Stimulated activated naive CD8-positive, alpha-beta T cell treated with anti-CD3 and anti-CD28 coated beads, Interleukin-15, amount 100 ng/mL, for 72 hours (primary cell): ENCODE results near the gene CCDC167.
"Not testable (repeated sequence)": the region's sequence is repeated elsewhere in the genome, so short reads cannot be mapped to it uniquely, and the experiment has no call there.

Experiments
- ATAC-seq: fragments of 150-1000 bp; cut with Tn5 transposase; 2 replicates; pipeline ENCODE4 v1.10.0; 2021; ENCODE audit warnings: mild to moderate bottlenecking, moderate library complexity
- DNase-seq, 2 donors: peaks; one replicate each; pipeline ENCODE4 v3.0.0; 2021 to 2022
- H3K27ac Mint-ChIP-seq, 2 donors: one replicate each; pipeline ENCODE4 v1.8.0; 2022; ENCODE audit warnings: mild to moderate bottlenecking in 2 of 2, mixed read lengths in 2 of 2, moderate library complexity in 2 of 2
- H3K27me3 Mint-ChIP-seq: one replicate; pipeline ENCODE4 v1.8.0; 2022; ENCODE audit warnings: mixed read lengths
- H3K4me1 Mint-ChIP-seq: one replicate; pipeline ENCODE4 v1.8.0; 2022; ENCODE audit warnings: mild to moderate bottlenecking, mixed read lengths
- H3K4me3 Mint-ChIP-seq, 2 donors: one replicate each; pipeline ENCODE4 v1.8.0; 2022; ENCODE audit warnings: mild to moderate bottlenecking in 2 of 2, mixed read lengths in 2 of 2, moderate library complexity in 1 of 2
- H3K9me3 Mint-ChIP-seq, 2 donors: one replicate each; pipeline ENCODE4 v1.8.0; 2022; ENCODE audit warnings: mixed read lengths in 2 of 2

Gene CCDC167

DNA sequence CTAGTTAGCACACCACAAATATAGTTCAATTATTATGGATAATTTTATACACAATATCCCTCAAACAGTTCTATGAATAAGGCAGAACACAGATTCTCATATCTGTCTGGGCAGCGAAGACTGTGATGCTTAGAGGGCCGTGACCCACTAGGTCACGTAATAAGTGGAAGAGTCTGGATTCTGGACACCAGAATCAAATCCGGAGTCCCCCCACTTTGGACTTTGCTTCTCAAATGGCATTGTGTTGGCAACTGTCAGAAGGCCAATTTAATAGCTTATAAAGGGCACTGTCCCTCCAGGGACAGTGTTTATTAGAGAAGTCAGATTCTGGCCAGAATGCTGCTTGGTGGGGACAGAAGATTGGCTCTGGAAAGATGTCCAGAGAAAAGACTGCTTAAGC, 6.8 kb upstream of the CCDC167 start:
- no peak overlapping the region for H3K27ac Mint-ChIP-seq
- peaks cover 0 to 9% of the 10 kb centered on the region in 2 donors for H3K9me3 Mint-ChIP-seq
- DNase-seq = no peak
- no peak for ATAC-seq
- H3K27me3 Mint-ChIP-seq = no peaks in the 10 kb centered on the region
- H3K4me1 Mint-ChIP-seq = peaks cover 59% of the 10 kb centered on the region
- no peak overlapping the region for H3K4me3 Mint-ChIP-seq

DNA sequence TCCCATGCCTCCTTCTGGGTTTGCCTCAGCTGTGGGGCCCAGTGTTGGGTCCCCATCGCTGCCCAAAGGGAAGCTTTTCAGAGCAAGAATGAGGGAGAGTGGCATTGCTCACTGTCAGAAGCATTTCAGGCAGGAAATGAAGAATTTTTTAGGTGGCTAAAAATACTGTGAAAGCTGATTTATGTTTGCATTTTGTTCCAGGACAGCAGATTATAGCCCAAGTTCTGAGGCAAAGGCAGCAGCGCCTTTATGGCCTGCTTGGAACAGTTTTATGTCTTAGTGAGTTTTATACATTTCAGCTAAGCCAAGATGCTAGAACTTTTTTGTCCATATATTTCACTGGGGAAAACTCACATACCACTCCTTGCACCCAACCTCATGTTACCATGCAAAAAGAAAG, 4.3 kb upstream of the CCDC167 start:
- no peak for ATAC-seq
- H3K27me3 Mint-ChIP-seq = no peaks in the 10 kb centered on the region
- H3K9me3 Mint-ChIP-seq = peaks cover 0 to 5% of the 10 kb centered on the region in 2 donors
- peaks cover 75% of the 10 kb centered on the region for H3K4me1 Mint-ChIP-seq
- no peak for DNase-seq
- H3K4me3 Mint-ChIP-seq = peak overlapping the region in 1 of 2 donors; percentile 67
- peak overlapping the region in 1 of 2 donors; percentile 99 for H3K27ac Mint-ChIP-seq

DNA sequence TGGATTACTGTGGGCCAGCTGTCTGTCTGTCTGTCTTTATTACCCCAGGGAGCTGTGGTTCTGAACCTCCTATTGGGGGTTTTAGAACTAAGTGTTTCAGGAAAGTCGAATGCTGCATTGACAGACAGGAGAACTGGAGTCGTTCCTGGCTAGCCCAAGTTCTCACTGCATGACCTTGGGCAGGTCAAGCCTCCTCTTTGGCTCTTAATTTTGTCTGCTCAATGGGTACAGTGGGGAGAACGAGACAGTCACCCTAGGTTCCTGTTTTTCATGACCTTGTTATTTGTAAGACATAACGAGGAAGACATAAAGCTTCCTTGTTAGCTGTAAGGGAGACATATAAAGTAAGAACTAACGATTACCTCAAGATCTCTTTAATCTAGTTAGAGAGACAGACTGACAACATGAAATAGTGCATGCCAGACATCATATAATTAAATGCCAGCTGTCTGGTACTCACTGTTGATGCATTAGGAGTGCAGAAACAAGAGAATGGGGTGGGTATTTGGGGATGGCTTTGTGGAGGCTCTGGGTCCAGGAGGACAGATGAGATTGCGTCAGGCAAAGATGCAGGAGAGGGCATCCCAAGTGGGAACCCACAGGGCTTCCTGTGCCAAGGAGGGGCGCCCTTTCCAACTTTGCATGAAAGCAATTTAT, 3.7 kb upstream of the CCDC167 start:
- Mint-ChIP-seq H3K9me3 (peaks cover 0 to 3% of the 10 kb centered on the region in 2 donors), H3K4me1 (peaks cover 78% of the 10 kb centered on the region), H3K27ac (peak overlapping the region; percentile 91 to 99), H3K27me3 (no peaks in the 10 kb centered on the region), H3K4me3 (peak overlapping the region; percentile 67 to 80)
- ATAC-seq (no peak), DNase-seq (no peak)

DNA sequence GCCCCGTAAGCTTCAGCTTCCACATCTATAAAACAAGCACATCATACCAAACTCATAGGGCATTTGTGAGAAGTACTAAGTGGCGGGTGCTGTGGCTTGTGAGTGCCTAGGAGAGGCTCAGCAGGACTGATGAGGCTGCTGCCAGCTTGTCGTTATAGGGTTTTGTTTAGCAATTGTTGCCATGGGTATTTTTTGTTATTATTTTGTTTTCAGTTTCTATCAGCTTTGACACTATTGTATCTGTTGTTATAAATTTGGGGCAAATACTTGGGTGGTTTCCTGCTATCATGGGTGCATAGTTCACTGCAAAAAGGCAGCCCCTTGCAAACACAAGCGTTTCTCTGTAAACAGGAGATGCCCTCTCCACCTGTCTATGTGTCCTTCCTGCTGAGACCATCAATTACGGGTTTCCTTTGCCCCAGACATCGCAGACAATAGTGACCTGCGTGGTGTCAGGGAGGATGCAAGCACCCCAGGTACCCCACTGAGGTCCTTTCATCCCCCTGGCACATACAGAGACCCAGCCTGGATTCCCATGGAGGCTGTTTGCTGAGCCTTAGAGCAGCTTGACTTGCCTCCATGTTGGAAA, 3.1 kb upstream of the CCDC167 start:
- Mint-ChIP-seq H3K4me3 (peak overlapping the region; percentile 67 to 80), H3K4me1 (peaks cover 78% of the 10 kb centered on the region)
- ATAC-seq = peak; percentile 47

DNA sequence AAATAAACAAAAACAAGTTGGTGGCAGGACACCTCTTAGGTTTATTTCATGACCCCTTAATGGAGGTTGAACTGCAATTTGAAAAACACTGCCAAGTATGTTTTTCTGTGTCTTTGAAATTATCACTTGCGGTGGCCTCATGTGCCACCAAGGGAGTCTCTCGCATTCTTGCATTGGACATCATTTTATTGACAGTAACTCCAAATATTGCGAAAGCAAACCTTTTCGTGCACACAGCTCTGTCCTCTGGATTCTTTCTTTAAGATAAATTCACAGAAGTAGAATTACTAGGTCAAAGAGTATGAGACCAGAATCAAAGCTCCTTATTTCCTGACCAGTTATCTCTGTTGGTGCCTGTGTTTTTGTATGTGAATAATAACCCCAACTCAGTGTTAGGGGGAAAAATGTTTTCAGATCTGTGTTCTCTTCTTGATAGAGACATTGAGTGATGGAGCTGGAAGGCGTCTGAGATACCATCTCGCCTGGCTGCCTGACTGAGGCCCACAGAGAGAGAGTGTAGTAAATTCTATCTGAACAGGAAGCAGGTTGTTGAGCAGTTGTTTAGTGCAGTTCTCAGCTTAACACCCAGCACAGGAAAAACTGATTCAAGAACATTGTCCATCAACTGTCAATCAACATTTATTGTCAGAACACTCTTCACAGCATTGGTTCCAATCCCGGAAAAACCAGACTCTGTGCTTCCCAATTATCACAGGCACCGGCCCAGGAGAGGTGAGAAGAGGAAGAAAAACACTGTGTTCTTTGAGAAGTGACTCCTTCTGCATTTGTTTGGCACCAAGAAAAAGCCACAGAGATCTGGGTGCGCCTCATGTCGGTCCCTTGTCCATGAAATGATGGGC, 2.2 kb upstream of the CCDC167 start:
- Mint-ChIP-seq H3K4me3 (peak overlapping the region; percentile 67 to 80), H3K27me3 (no peaks in the 10 kb centered on the region), H3K4me1 (peaks cover 86% of the 10 kb centered on the region), H3K9me3 (no peaks in the 10 kb centered on the region), H3K27ac (peak overlapping the region; percentile 94 to 99)
- ATAC-seq (no peak), DNase-seq (peak in 1 of 2 donors; percentile 32)

More for the DNA sequence above, 3.1 kb upstream of the CCDC167 start:
- no peaks in the 10 kb centered on the region for H3K9me3 Mint-ChIP-seq
- H3K27me3 Mint-ChIP-seq = no peaks in the 10 kb centered on the region
- DNase-seq = peak in 1 of 2 donors; percentile 54
- peak overlapping the region; percentile 94 to 99 for H3K27ac Mint-ChIP-seq

DNA sequence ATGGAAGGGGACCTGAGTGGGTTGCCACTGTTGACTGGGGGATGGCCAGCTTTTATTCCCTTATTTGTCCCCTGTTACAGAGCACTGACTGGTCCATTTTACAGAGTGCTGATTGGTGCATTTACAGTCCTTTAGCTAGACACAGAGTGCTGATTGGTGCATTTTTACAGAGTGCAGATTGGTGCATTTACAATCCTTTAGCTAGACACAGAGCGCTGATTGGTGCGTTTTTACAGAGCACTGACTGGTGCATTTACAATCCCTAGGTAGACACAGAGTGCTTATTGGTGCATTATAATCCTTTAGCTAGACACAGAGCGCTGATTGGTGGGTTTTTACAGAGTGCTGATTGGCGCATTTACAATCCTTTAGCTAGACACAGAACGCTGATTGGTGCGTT, 1.2 kb upstream of the CCDC167 start:
- not testable (repeated sequence) for H3K9me3 Mint-ChIP-seq, H3K27ac Mint-ChIP-seq, DNase-seq, ATAC-seq, H3K27me3 Mint-ChIP-seq, H3K4me3 Mint-ChIP-seq
- peaks cover 93% of the 10 kb centered on the region for H3K4me1 Mint-ChIP-seq

DNA sequence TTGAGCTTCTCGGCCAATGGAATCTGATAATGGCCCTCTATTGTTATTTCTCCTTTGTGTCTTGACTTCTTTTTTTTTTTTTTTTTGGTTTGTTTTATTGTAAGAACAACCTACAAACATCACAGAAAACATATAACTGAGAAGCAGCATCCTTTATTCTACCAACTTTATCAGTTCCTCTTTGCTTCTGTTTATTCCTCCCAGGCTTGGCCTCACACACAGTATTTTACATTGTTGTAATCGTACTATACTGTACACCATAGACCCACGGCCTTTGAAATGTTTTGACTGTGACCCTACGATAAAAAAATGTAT, 558 bp upstream of the CCDC167 start:
- no peak for ATAC-seq
- Mint-ChIP-seq H3K27me3 (no peaks in the 10 kb centered on the region), H3K4me3 (peak overlapping the region; percentile 92 to 93), H3K4me1 (peaks cover 94% of the 10 kb centered on the region), H3K27ac (peak overlapping the region; percentile 98 to 99), H3K9me3 (no peaks in the 10 kb centered on the region)
- no peak for DNase-seq

DNA sequence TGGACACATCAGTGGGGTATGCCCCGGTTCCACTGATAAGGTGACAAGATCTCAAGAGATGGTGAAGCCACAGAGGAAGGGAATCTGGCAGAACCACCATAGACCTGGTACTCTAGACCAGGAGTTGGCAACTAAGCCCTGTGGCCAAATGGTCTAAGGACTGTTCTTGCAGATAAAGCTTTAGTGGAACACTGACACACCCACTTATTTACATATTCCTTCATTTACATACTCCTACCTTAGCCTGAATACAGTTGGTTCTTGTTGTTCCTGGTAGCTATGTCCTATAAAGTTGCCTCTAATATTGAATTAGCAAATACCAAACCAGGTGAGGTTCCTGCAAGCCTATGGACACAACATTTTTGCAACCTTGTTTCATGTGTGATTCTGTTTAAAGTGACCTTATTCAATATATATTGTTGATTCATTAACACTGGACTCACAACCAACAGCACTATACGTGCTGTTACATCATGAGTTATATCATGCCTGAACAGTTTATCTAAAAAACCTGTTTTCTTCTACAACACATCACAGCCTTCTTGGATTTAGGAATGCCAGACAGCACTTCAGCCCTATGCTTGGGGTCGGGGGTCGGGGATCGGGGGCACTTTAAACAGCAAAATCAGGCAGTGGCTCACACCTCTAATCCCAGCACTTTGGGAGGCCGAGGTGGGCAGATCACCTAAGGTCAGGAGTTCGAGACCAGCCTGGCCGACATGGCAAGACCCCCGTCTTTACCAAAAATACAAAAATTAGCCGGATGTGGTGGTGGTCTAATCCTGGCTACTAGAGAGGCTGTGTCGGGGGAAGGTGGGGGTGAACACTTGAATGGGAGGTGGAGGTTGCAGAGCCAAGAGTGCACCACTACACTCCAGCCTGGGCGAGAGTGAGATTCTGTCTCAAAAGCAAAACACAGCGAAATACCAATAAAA, 2.5 kb downstream of the CCDC167 start:
- Mint-ChIP-seq H3K4me3 (peak overlapping the region in 1 of 2 donors; percentile 62), H3K27me3 (no peaks in the 10 kb centered on the region), H3K27ac (peak overlapping the region in 1 of 2 donors; percentile 46), H3K9me3 (no peaks in the 10 kb centered on the region), H3K4me1 (peaks cover 96% of the 10 kb centered on the region)
- DNase-seq = no peak
- no peak for ATAC-seq

DNA sequence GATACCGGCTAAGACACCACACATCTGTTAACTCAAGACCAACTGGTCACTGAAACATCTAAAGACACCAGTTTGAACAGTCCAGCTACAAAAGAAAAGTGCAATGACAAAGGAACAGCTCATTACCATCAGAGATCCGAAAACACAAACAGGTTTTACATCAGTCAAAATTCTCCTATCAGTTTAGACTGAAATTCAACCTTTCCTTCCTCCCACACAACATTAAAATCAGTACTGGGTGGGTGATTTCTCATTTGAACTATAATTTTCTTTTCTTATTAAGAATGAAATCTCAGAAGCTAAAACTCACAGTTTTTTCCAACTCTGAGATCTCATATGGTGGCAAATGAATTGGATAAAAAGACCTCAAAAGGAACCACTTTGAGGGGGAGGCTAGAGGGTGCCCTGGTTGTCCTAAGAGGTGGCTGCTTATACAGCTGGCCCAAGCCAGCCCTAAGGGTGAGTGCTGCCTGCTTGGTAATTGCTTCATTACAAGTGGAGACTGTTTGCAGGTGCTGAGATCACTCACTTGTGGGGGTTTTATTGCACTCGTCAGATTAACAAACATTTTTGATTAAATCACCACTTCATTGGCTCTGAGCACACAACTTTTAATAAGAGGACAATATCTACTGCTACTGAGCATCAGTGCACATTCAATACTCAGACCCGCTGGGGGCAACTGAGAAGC, 4.3 kb downstream of the CCDC167 start:
- peak overlapping the region; percentile 77 to 91 for H3K27ac Mint-ChIP-seq
- peaks cover 96% of the 10 kb centered on the region for H3K4me1 Mint-ChIP-seq
- H3K27me3 Mint-ChIP-seq = no peaks in the 10 kb centered on the region
- H3K4me3 Mint-ChIP-seq = peak overlapping the region; percentile 11 to 74
- DNase-seq (peak in 1 of 2 donors; percentile 57), ATAC-seq (peak; percentile 65)
- H3K9me3 Mint-ChIP-seq = no peaks in the 10 kb centered on the region

DNA sequence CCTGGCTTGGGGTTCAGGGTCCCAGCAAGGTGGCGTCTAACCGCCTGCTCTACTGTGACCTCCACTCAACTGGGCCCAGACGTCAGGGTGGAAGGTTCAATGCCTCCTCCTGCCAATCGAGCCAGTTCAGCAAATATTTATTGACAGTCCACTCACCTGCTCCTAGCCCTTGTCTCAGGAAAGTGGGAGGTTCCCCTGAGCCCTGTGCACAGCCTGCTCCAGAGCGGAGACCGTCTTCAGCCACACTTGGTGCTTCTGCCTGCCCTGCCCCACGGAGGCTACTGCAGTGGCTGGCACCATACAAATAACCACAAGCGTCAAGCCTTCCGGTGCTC, 6.1 kb downstream of the CCDC167 start:
- DNase-seq = no peak
- H3K4me1 Mint-ChIP-seq = peaks cover 98% of the 10 kb centered on the region
- ATAC-seq = no peak
- H3K4me3 Mint-ChIP-seq = peak overlapping the region; percentile 12 to 26
- H3K27me3 Mint-ChIP-seq = no peaks in the 10 kb centered on the region
- H3K27ac Mint-ChIP-seq = peak overlapping the region in 1 of 2 donors; percentile 13
- no peaks in the 10 kb centered on the region for H3K9me3 Mint-ChIP-seq

DNA sequence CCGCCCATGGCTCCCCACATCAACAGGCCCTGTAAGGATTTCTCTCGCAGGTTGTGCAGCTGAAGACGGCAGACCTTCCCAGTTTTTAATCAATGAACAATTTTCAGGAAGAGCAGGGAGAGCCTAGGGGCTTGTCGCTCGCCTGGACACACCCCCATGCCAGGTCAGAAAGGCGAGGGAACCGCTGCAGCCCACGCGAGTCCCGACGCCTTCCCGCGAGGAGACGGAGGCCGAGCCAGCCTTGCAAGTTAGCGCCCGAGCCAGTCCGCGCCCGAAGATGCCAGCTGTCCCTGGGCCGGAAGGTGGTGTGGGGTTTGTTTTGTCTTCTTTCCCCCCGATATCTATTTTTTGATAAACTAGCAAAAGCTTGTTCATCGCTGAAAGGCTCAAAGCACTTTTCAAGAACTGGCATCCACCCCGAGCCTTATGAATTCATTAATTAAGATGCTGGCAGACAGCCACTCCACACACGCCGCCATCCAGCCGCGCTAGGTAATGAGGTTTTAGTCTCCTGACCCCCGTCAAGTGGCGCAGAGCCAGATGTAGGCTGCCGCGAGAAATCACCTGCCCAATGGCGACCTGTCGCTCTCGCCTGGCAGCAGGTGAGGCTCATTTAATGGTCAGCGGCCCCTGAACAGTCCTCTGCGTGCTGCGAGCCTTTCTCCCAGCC, 6.6 kb downstream of the CCDC167 start:
- H3K27ac Mint-ChIP-seq = peak overlapping the region in 1 of 2 donors; percentile 50
- no peak for DNase-seq
- H3K4me3 Mint-ChIP-seq = peak overlapping the region; percentile 55 to 57

DNA sequence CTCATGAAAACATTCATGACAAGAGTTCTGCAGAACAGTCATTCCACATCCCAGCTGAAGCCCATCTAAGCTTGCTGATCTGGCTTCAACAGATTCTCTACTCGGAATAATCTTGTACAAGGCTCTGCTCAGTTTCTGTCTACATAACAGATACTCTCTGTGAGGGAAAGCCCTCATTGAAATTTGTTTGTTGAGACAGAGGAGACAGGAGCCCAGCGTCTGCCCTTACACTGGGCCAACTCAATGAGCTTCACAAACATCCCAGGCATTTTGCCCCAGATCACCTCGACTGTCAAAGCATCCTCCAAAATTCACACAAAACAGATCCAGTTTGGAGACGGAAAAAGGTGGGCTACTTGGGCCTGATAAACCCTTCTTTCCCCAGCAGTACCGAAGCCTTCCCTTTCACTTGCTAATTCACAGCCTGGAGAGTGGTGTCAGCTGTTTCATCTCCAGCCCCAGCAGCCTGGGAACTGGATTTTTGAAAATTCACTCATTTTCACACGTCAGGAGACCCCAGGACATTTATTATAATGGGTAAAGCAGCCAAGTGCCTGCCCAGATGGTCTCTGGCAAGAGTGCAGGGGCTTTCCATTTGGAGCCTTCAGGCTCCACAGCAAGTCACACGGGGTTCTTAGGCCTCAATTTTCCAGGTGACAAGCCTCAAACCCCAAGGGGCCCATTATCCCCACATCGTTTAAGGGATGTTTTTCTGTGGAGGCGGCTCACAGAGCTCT, 7.3 kb downstream of the CCDC167 start:
- DNase-seq (no peak), ATAC-seq (no peak)
- peak overlapping the region; percentile 55 to 57 for H3K4me3 Mint-ChIP-seq
- H3K4me1 Mint-ChIP-seq = peaks cover 94% of the 10 kb centered on the region
- no peaks in the 10 kb centered on the region for H3K27me3 Mint-ChIP-seq
- peak overlapping the region in 1 of 2 donors; percentile 9 for H3K27ac Mint-ChIP-seq
- no peaks in the 10 kb centered on the region for H3K9me3 Mint-ChIP-seq

More for the DNA sequence above, 6.6 kb downstream of the CCDC167 start:
- Mint-ChIP-seq H3K4me1 (peaks cover 98% of the 10 kb centered on the region), H3K9me3 (no peaks in the 10 kb centered on the region), H3K27me3 (no peaks in the 10 kb centered on the region)
- ATAC-seq = no peak

DNA sequence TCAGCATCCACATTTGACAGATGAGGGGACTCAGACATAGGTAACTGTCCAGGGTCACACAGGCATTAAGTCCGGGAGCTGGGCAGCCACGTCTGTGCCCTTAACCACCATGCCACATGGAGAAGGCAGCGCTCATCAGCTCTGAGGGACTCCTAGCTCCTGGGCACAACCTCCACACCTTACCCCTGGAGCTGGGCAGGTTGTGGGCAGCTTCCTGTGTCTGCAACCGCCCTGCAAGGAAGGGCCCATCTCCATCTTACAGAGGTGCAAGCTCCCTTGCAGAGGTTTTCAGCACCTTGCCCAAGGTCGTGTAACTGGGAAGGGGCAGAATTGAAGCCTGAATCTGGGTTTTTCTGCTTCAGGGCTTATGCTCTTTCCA, 7.9 kb downstream of the CCDC167 start:
- H3K27me3 Mint-ChIP-seq = no peaks in the 10 kb centered on the region
- ATAC-seq = no peak

More for the DNA sequence above, 7.9 kb downstream of the CCDC167 start:
- H3K27ac Mint-ChIP-seq = peak overlapping the region in 1 of 2 donors; percentile 9
- peaks cover 89% of the 10 kb centered on the region for H3K4me1 Mint-ChIP-seq
- no peak for DNase-seq
- H3K4me3 Mint-ChIP-seq = peak overlapping the region in 1 of 2 donors; percentile 43
- H3K9me3 Mint-ChIP-seq = no peaks in the 10 kb centered on the region
